Posterior cingulate gyrus (tissue), 11 donors: ENCODE measurements around the gene SYNPR.

Experiments used
- DNase-seq, 10 donors: peaks; one replicate each; pipeline versions ENCODE4 v3.0.0 to v3.0.0-alpha.2; 2020 to 2021; ENCODE audit warnings: mixed read lengths in 3 of 10
- intact Hi-C: fragments of 100-400 bp; cut with DNase I; formaldehyde crosslinking; loops from one replicate; pipeline ENCODE4 v1.15.1; 2023

The SYNPR gene

DNA sequence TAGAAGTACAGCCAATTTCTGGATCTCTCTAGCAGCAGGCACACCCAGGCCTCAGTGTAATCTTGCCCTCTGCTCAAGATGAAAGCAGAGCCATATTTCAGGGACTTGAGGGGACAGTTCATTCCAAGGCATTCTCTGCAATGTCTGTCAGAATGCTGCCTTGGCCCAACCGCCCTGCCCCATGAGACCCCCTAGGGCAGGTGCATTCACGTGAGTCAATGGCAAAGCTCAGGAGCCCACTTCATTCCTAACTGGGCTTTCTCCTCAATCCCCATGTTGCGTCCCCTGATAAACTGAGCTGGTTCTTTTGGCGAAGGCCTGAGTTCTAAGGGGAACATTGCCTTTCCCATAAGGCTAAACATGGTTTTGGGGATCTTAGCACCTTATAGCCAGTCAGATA is 383.9 kb downstream of the SYNPR start:
- DNase-seq, result no peak
- intact Hi-C loops, result no loop called here

DNA sequence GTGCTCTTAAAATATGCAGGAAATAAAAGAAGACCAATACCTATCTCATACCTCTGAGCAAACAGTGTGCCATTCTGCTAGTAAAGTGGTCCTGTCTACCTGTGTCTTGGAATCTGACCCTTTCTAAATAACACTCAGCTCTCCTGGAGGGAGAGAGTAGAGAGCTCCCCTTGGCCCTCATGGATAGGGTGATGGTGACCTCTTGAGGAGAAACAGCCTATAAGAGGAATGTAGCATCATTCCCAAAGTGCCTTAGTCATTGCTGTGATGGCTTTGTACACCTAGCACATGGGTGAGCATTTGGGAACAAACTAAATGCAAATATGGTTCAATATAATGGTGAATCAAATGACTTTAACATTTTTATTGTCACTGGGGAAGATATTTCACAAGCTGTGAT is 384.4 kb downstream of the SYNPR start:
- no peak for DNase-seq
- intact Hi-C loops, result no loop called here
